ENCODE data around the gene AUTS2. TPM values are rescaled to one million over a fixed set of nuclear protein-coding genes. Genes with fewer than 3 reads are reported as not detected.

The AUTS2 gene
- total RNA-seq, 1 donor from 2014 or later, result 9.9 TPM

DNA sequence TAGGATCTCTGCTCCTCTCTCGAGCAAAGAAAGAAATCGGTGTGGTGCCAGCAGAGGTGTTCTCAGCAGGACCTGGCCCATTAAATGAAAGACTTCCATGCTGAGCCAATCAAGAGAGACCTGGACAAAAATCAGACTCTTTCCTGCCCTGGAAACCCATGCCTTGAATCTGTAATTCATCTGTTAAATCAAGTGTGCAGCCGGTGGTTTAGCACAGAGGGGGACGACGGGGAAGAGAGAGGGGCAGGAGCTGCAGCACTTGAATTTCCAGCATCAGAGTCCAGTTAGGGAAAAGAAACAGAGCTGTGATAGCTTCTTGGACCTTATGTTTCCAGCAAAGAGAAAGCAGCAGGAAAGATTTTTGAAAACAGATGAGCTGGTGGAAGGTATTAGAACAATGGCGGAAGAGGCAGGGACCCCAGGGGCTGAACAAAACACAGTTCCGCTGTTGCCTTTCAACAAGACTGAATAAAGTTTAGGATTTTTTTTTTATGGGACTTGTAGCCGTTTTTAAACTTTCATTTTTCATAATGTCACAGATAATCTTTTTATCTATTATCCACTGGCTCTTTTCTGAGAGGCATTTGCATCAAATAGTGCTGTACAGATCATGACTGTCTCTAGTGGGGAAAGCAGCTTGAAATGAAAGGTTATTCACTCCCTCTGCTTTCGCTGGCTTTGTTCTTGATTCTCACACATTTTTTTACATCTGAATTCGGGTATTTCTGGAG, 990.1 kb downstream of the AUTS2 start:
- TF ChIP-seq, protein P1, sequence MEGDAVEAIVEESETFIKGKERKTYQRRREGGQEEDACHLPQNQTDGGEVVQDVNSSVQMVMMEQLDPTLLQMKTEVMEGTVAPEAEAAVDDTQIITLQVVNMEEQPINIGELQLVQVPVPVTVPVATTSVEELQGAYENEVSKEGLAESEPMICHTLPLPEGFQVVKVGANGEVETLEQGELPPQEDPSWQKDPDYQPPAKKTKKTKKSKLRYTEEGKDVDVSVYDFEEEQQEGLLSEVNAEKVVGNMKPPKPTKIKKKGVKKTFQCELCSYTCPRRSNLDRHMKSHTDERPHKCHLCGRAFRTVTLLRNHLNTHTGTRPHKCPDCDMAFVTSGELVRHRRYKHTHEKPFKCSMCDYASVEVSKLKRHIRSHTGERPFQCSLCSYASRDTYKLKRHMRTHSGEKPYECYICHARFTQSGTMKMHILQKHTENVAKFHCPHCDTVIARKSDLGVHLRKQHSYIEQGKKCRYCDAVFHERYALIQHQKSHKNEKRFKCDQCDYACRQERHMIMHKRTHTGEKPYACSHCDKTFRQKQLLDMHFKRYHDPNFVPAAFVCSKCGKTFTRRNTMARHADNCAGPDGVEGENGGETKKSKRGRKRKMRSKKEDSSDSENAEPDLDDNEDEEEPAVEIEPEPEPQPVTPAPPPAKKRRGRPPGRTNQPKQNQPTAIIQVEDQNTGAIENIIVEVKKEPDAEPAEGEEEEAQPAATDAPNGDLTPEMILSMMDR (IDR thresholded peaks at IDR 0.05; ENCODE audit: insufficient read depth, low read length, poor library complexity, severe bottlenecking), result no peak
- Histone ChIP-seq H3K4me3 (ENCODE audit: low read depth, low read length) (no peak overlapping the region), H3K27me3 (ENCODE audit: control insufficient read depth, insufficient read depth, low read length) (no peaks in the 10 kb centered on the region), H3K36me3 (ENCODE audit: control insufficient read depth, insufficient read depth, low read length) (no peaks in the 10 kb centered on the region)
- DNase-seq (ENCODE audit: low read depth), result no peak

DNA sequence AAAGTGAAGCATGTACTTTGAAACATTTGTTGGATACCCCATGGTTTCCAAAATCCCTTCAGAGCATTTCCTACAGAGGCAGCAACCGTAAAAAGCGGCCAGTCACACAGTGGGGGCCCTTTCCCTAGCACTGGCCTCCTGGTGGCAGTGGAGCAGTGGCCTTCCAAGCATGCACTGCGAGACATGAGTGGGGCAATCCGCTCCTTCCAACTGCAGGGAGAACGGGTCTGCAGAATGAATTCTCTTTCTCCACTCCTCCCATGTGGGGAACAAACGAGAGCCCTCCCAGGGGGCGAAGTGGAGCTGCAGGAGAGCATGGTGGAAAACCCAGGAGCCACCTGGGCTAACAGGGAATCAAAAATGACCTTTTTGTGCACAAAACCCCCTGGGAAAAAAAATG, 990.7 kb downstream of the AUTS2 start:
- Histone ChIP-seq H3K36me3 (ENCODE audit: control insufficient read depth, insufficient read depth, low read length) (no peaks in the 10 kb centered on the region), H3K27me3 (ENCODE audit: control insufficient read depth, insufficient read depth, low read length) (no peaks in the 10 kb centered on the region), H3K4me3 (ENCODE audit: low read depth, low read length) (no peak overlapping the region)
- TF ChIP-seq, protein P1 (IDR thresholded peaks at IDR 0.05; ENCODE audit: insufficient read depth, low read length, poor library complexity, severe bottlenecking), result no peak
- DNase-seq (ENCODE audit: low read depth), result no peak

DNA sequence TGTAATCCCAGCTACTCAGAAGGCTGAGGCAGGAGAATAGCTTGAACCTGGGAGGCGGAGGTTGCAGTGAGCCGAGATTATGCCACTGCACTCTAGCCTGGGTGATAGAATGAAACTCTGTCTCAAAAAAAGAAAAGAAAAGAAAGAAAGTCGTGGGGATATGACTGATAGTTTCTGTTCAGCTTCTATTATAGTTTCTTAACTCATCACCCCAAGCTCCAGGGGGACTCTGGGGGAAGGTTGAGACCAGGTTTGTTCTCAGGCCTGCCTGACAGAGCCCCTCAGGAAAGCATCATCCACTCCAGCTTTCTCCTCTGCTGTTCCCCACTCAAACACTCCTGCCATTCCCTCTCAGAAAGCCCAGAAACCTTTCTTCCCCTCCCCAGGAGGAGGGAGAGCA, 991.3 kb downstream of the AUTS2 start:
- TF ChIP-seq, protein P1 (IDR thresholded peaks at IDR 0.05; ENCODE audit: insufficient read depth, low read length, poor library complexity, severe bottlenecking), result no peak
- no peaks in the 10 kb centered on the region for H3K36me3 ChIP-seq (ENCODE audit: control insufficient read depth, insufficient read depth, low read length)
- DNase-seq (ENCODE audit: low read depth), result no peak
- H3K4me3 ChIP-seq (ENCODE audit: low read depth, low read length), result no peak overlapping the region
- H3K27me3 ChIP-seq (ENCODE audit: control insufficient read depth, insufficient read depth, low read length), result no peaks in the 10 kb centered on the region

DNA sequence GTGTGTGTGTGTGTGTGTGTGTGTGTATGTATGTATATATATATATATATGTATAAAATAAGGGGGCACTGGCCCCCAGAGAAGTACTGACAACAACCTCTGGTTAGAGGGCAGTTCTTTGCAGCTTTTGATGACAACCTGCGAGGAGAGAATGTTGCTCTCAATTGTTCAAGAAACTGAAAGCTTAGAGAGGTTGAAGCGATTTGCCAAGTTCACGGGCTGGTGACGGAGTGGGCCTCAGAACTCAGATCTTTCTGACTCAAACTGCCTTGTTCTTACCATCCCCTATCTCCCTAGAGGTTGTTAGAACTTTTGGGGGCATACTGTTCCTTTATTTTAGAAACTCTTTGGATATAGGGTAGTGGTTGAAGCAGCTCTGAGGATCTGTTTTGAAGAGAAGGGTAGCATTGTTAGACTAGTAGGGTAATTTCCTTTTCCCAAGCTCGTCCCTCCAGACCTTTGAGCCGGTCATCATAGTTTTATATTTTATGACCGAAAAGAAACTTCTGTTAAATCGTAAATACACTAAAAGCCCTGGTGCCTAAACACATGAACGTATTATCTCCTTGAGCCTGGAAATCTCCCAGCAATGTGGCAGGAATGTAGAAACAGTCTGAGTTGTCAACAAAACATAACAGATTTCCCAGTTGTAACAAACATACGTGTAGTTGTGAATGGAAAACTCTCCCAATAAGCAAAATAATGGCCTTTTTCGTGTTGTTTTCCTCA, 992.0 kb downstream of the AUTS2 start:
- DNase-seq (ENCODE audit: low read depth), result no peak
- Histone ChIP-seq H3K4me3 (ENCODE audit: low read depth, low read length) (no peak overlapping the region), H3K27me3 (ENCODE audit: control insufficient read depth, insufficient read depth, low read length) (no peaks in the 10 kb centered on the region), H3K36me3 (ENCODE audit: control insufficient read depth, insufficient read depth, low read length) (no peaks in the 10 kb centered on the region)
- TF ChIP-seq, protein P1 (IDR thresholded peaks at IDR 0.05; ENCODE audit: insufficient read depth, low read length, poor library complexity, severe bottlenecking), result no peak

DNA sequence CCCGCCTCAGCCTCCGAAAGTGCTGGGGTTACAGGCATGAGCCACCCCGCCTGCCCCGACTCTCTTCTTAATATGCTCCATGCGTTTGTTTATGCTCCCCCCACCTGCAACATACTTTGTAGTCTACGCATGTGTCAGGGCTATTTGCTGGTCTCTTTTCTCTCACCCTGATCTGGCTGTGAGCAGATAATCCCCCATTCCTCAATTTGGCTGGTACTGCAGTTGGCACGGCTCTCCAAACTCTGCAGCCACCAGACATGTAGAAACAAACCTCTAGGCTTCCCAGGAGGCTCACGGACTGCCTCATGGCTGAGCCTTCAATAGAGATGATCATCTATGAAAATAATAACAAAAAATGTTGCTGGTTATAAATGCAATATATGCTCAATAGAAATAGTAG, 993.4 kb downstream of the AUTS2 start:
- Histone ChIP-seq H3K4me3 (ENCODE audit: low read depth, low read length) (no peak overlapping the region), H3K27me3 (ENCODE audit: control insufficient read depth, insufficient read depth, low read length) (peaks cover 6% of the 10 kb centered on the region), H3K36me3 (ENCODE audit: control insufficient read depth, insufficient read depth, low read length) (no peaks in the 10 kb centered on the region)
- TF ChIP-seq, protein P1 (IDR thresholded peaks at IDR 0.05; ENCODE audit: insufficient read depth, low read length, poor library complexity, severe bottlenecking), result no peak
- no peak for DNase-seq (ENCODE audit: low read depth)

All from kidney epithelial cell (primary cell).